GM19351 (cell line): ENCODE results near the gene CORO7.

Source experiments
- ATAC-seq: cut with Tn5 transposase; IDR thresholded peaks from one replicate; pipeline ENCODE4 v1.9.1; 2021; ENCODE audit warnings: mild to moderate bottlenecking, moderate library complexity; ENCODE audit not compliant: unreplicated experiment

CORO7 gene

DNA sequence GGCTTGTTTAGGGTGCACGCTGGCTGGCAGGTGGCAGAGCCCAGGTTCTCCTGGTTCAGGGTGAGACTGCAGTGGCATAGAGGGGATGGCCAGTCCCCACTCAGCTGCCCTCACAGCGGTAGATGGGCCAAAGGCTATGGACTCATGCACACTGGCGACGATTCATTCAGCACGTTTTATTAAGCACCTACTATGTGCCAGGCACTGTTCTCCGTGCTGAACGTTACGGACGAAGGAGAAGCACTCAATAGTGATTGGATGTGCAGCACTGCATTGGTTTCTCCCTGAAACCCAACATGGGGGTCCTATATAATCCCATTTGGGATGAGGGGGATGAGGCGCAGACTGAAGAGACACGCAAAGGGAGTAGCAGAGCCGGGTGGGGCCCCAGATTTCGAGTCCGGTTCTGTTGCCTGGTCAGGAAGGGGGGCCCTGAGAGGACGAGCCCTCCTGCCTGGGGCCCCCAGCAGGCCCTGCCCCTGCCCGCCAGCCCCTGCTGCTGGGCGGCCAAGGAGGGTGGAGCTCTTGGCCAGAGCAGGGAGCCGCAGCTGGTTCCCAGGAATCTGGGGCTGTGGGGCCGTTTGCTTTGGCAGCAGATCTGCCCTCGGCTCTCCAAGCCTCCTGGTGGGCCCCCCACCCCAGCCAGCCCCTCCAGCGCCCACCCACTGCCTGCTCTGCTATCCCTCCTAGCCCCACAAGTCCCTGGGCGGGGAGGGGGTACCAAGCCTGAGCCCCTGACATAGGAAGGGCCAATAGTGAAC is 91.7 kb downstream of the CORO7 start:
- ATAC-seq = no peak

DNA sequence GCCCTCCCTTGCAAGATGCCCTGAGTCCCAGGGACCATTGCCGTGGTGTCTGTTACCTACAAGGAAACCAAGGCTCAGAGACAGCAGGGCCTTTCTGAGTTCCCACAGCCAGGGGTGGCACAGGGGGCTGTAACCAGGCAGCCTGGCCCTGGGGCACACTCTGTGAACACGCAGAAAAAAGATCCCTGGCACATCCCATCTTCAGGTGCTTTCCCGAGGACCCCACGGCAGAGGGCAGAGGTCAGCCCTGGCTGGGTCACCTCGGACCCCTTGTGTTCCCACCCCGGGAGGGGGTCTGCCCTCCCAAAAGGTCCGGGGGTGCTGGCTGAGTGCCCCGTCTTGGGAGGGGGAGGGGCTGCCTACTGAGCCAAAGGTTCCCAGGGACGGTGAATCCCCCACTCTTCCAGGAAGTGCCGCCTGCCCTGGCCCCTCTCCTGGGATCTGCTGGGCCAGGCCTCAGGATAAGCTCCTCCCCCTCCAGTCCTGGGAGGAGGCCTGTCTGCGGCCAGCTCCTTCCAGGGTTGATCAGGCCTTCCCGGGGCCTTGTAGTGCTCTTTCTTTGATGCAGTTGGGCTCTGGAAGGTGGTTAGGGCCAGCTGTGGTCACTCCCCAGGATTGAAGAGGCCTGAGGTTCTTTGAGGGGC is 92.4 kb downstream of the CORO7 start:
- no peak for ATAC-seq

DNA sequence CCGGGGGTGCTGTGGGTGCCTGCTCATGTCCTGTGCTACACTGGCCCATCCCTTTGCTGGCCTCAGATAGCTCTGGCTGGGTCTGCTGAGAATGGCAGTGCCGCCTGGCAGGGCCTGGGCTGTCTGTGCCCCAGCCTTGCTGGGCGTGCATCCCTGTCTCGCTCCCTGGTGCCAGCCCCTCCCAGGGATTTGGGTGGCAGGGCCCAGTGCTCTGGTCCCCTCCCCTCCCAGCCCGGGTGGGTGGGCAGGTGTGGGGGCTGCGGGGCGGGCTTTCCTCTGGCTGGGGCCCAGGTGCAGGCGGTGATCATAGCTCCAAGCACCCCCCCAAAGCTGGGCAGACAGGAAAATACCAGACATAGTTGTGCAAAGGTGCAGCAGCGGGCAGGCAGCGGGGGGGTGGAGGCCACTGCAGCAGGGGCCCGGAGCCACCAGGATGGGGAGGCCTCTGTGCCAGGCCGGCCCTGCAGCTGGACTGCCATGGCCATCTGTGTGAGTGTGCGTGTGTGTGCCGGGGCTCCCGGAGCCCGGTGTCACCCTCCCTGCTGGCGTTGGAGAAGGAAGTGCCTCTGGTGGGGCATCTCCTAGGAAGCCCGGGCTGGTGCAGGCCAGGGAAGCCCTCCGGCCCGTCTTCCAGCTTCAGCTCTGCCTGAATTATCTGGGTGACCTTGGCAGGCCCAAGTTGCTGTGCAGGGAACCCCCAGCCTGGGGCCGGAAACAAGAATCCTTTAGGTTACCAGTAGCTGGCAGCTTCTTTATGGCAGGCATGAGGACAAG is 93.1 kb downstream of the CORO7 start:
- no peak for ATAC-seq

DNA sequence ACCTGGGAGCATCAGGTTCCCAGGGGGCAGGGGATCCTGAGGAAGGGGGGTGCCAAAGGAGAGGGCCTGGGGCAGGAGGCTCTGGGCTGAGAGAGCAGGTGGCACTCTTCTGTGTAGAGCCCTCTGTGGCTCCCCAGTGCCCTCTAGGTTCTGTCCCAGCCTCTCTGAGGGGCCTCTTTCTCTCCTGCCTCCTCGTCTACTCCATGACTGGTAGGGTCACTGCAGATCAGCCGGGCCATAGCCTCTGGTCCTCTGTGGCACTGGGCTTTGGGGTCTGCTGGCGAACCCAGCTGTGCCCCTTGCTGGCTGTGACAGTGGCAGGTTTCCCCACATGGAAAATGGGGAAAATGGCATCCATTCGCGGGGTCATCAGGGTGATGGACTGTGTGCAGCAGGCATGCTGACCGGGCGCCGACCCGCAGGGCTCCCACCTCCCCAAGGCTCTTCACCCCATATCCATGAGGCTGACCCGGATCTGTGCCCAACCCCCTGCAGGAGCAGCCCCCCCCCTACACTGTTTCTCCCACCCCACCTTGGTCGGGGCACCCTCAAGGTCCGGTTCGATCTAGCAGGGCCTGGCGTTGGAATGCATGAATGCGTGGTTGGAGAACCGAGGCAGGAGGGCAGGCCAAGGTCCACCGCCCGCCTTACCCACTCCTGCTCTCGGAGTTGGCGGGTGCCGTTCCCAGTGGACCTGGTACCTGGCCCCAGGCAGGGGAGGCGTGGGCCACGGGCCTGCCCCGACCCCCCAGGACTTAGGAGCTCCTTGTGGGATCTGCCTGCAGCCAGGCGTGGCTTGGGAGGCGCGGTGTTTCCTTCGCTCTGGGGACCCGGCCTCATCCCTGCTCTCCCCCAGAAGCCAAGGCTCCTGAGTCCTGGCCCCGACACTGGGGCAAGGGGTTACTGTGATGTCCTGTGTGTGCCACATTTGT is 94.0 kb downstream of the CORO7 start:
- ATAC-seq = no peak

DNA sequence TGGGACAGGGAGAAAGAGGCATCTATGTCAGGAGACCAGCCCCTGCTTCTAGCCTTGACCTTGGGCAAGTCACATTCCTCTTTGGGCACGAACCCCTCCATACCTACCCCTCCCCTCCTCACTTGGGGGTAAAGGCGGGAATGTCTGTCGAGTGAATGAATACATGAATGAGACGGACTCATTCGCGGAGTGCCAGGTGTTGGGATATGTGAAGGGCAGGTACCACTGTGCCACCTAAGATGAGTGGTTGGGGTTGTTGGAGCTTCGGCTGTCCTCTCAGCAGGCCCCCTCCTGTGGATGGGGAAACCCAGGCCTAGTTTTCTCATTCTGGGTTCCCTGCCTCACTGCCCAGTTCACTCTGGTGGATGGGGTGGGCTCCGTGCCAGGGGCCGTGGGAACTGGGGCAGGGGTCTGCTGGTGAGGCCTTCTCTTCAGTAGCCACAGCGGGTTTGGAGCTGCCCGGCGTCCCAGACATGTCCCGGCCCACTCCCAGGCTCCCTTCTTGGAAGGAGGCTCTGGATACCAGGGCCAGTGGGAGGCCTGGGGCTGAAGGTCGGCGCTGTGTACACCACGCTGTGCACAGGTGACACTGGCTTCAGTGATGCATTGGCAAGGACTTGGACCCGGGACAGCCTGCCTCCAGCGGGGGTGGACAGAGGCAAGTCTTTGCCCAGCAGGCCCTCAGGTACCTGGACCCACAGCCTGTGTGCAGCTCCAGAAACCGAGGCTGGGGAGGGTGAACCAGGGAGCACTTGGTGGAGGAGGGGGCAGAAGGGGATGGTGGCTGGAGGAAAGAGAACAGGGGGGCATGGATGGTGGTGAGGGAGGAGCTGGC is 94.9 kb downstream of the CORO7 start:
- no peak for ATAC-seq

DNA sequence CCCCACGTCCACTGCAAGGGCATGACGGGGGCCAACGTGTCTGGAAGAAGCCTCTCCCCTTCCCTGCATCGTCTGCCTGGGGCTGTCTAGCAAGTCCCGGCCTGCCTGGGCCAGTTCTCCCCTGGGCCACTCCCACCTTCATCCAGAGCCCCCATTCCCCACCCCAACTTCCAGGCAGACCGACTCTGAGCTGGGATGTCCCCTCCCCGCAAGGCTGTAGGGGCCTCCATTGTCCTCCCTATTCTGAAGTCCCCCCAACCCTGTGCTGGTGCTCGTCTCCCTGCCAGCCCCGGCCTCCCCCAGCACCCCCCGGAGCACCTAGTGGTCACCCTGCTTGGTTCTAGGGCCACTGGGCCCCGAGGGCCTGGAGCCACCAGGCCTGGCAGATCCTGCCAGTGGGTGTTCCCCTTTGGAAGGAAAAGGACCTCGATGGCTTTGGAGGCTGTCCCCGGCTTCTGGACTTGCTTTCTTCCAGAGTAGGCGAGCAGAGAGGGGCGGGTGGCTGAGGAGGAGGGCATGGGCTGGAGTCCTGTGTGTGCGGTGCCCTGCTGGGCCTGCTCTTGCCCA is 95.7 kb downstream of the CORO7 start:
- no peak for ATAC-seq

DNA sequence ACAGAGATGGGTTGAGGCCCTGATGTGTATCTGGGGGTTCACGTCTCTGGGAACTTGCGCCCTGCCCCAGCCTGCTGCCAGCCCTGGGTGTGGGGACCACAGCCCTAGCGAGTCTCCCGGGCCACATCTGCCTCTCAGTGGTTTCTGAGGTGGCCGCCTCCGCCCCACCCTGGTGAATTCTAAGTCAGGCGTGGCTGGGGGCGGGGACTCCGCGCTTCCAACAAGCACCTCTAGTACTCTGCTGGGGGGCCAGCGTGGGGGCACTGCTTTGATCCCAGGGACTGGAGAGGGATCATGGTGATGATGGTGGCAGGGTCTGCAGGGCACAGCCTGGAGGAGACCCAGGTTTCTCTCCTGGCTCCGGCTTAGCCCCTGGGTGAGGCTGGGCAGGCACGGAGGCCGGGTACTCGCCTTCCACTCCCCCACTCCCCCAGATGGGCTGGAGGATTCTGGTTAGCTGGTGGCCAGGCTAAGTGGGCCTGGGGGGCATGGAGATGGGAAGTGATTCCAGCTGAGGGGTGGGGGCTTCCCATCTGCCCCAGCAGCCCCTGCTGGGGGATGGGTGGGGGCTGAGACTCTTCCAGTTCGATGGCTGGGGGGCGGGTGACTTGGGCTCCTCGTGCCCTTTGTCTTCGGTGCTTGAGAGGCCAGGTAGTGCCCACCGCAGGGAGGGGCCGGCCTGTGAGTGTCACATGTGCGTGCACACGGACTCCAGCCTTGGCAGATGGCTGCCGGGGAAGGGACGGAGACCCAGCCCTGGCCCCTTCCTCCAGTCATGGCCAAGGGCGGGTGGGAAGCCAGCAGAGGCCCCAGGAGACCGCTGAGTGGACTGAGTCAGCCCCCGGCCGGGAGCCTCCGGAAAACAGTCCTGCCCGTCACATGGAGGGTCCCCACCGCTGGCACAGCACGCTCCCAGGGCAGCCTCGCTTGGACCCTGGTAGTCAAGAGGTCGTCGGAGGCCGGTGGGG is 96.7 kb downstream of the CORO7 start:
- peak; percentile 78 for ATAC-seq

DNA sequence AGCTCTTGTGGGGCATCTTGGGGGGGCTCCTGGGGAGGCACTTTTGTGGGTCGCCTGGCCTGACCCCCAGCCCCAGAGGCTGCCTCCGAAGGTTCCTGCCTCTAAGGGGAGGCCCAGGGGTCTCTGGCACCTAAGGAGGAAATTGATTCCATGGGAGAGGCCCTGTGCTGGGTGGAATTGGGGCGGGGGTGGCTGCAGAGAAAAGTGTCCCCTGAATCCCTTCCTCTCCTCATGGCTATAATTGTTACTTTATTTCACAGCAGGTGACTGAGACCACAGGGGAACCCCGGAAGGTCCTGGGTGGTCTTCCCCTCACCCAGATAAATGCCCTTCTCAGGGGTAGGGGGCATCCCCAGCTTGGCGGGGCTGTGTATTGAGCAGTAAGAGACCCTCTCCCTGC is 97.4 kb downstream of the CORO7 start:
- ATAC-seq = no peak

DNA sequence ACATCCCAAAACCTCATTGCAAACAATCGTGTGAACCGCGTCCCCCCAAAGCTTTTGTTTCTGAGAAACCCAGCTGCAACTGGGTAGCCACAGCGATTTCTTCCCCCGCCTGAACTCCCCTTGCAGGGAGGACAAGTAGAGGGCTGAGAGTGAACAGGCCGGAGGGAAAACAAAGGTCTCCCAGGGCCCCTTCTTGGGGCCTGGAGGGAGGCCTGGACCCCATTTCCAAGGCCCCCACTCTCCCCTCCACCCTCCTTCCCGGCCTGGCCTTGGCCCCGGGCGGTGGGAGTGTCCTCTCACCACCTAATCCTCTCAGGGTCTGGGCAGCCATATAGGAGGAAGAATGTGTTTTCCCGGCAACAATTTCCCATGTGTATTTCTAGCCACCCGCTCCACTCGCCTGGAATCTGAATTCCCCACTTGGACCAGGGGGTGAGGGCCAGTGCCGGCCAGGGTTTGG is 97.9 kb downstream of the CORO7 start:
- ATAC-seq = no peak

DNA sequence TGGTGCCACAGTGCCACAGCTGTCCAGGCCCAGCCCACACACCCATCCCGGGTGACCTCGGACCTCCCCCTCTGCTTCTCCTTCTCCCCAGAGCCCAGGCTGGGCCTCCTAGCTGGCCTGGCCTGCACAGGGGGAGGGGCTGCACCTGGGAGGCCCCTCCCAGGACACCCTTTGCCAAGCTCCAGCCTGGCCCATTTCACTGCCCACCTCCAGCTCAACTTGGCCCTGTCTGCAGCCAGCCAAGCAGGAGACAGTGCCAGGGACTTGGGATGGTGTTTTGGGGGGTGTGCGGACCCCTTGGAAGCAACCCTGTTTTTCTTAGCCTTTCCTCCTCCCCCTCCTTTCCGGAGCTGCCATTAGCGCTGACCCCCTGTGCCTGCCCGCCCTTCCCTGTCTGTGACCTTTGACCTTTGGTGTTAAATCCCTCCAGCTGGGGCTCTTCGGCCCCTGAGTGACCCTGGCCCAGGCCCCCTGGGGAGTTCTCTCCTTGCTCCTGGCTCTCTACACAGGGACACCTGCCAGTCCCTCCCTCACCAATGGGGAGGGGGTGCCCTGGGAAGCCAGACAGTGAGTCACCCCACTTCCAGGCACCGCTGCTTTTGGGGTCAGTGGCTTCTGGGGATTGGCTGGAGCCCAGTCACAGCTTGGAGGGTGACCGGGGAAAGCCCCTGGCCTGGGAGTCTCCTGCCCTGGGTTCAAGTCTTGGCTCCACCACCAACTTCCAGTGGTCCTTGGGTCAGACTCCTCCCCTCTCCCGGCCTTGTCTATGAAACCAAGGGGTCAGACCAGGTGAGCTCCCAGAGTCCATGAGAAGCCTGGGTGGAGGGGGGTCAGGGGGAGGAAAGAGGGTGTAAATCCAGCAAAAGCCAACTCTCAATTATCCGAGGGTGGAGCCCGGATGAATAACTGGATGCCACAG is 98.6 kb downstream of the CORO7 start:
- ATAC-seq = no peak

DNA sequence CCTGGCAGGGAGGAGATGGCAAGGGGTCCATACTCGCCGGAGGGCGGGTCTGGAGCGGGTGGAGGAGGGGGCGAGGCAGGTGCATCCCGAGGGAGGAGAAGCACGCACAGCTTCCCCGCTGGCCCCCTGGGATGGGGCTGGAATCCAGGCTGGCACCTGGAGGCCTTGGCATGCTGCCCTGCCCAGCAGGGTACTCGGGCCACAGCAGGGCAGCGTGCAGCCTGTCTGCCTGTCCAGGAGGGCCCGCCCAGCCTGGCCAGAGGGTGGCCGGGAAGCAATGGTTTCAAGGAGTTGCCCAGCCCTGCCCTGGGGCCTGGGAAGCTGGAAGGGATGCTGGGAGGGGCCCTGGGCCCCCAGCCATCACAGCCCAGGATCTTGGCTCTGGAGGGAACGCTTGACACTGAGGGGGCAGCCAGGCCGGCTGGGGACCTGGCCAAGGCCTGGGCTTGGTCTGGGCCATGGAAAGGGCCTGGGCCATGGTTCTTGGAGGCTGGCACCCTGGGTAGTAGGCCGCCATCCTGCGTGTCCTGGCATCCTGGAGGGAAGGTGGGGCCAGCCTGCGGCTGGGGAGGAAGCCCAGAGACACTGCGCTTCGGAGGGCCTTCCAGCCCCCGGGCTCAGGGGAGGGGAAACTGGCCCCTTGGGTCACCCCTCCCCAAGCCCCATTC is 99.4 kb downstream of the CORO7 start:
- ATAC-seq = no peak

DNA sequence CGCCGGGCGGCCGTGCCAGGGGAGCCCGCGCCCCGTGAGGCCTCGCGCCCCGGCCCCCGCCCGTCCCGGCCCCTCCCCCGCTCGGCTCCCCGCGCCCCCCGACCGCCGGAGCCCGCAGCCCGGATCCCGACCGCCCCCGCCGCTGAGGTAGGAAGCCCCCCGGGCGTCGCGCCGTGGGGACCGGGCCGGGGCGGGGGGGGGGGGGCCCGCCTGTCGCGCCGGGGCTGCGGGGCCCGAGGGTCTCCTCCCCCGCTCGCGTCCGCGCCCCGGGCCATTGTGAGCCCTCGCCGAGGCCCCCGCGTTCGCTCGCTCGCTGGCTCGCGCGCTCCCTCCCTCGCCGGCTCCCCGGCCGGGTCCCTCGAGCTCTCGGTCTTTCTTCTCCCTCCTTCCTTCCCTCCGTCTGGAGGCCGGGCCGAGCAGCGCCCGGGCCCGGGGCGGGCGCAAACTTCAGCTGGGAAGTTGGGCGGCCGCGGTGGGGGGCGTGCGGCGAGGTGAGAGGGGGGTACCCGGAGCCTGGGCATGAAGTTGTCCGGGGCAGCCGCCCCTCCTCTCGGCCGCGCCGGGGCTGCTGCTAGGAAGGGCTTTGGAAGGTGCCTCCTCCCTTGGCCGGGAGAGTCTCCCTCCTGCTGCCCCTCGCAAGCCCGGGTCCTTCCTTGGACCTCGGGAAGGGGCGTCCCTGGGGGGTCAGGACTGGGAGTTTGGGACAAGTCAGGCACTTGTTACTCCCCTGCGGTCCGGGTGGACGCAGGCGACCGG is 100.1 kb downstream of the CORO7 start:
- ATAC-seq = no peak

DNA sequence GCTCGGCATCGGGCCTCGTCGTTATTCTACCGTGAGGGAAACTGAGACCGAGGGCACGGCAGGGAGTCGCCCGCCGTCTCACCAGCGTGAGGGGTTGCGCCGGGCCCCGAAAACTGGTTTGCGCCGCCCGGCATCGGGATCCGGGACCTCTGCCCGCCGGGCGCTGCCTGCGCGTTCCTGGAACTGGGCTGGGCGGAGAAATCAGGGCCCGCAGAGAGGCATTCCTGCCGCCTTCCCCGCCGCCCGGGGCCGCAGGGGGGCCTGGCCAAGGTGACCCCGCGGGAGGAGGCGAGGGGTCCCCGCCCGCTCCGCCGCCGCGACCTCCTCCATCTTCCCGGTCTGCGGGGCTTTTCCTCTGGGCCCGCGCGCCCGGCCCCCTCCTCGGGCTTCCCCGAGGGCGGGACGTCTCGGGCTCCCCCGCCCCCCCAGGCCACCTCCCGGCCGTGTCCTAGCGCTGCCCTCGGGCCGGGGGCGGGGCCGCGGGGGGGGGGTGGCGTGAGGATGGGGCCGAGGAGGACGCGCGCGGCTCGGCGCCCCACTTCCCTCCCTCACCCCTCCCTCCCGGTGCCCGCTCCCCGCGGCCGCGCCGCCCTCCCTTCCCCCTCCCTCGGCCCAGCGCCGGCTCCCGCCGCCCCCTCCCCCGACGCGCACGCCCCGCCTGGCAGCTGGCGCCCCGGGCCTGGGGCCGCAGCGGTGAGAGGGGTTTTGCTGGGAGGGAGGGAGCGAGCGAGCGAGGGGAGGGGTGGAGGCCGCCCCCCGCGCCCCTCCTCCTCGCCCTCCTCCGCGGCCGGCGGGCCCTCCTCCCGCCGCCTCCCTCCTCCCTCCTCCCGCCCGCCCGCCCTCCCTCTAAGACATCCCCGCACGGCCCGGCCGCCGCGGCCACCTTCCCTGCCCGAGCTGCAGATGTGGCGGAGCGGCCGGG is 100.9 kb downstream of the CORO7 start, which contains the start of gene GLIS2:
TSS of gene GLIS2 (plus strand) at position 882 of the 922 bp plus-strand sequence. CDS start 16,214 bp downstream, outside the sequence.
- ATAC-seq = no peak

DNA sequence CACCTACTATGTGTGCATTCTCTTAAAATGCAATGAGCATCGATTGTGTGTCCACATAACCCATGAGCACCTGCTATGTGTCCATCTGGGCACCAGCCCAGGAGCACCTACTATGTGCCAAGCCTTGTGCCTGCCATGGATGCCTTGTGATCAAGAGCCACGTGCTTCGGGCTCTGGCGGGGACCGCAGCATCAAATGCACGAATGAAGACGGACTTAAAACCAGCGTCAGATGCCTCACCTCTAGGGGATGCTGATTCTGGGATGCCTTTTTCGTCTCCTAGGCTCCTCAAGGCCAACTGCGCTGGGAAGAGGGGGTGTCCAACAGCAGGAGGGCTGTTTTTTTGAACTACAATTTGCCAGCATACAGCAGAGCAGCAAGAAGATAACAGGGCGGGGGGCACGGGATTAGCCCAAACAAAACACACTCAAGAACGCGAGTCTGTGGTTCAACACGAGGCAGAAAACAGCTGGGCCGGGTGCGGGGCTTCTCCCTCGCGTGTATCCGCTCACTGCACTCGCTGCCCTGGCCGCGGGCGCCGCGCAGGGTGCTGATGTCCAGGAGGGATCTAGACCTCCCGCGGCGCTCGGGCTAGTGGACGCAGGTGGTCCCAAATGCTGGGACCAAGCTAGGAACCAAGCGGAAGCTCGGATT is 101.7 kb downstream of the CORO7 start:
- no peak for ATAC-seq
